Endothelial cell of umbilical vein (primary cell): ENCODE measurements around the gene CERS2. TPM values are rescaled to one million over a fixed set of nuclear protein-coding genes. Genes with fewer than 3 reads are reported as not detected.

Experiments
- BruUV-seq: library from RNA; stranded (reverse); fragments of 400-500 nt; replicated peaks from 2 replicates; lab custom pipeline; 2021; lab: Mats Ljungman, UMichigan
- CTCF ChIA-PET: fragments of 300-600, 350-600 bp; sonication (Branson Sonifier 250); formaldehyde crosslinking; loops from one replicate; lab custom pipeline; 2021; ENCODE audit warnings: antibody characterized with exemption, inconsistent platforms; lab: Charles Lee
- POLR2A ChIA-PET: fragments of 300-600, 350-600 bp; sonication (Branson Sonifier 250); formaldehyde crosslinking; loops from one replicate; lab custom pipeline; 2021; ENCODE audit warnings: antibody characterized with exemption, inconsistent platforms; lab: Charles Lee
- DNase-seq: peaks from one replicate; pipeline ENCODE4 v3.0.0-alpha.2; 2011; ENCODE audit warnings: low read depth, low spot score
- FAIRE-seq: peaks from 2 replicates; lab custom pipeline; 2011; peaks lifted over from hg19 to GRCh38; lab: Jason Lieb, UNC
- H2AFZ ChIP-seq: 2 replicates; pipeline ENCODE4 v1.6.0; 2012; ENCODE audit warnings: low read depth, low read length, control low read depth, inconsistent platforms
- H3K27ac ChIP-seq: 2 replicates; pipeline ENCODE4 v1.5.1; 2011; ENCODE audit warnings: low read depth, mild to moderate bottlenecking, control low read depth, low read length, moderate library complexity; ENCODE audit not compliant: insufficient read depth
- H3K27me3 ChIP-seq, 2 experiments: 2 replicates each; pipeline versions ENCODE4 v1.6.0 to v1.6.1; 2011; ENCODE audit warnings: low read length in 2 of 2, mixed read lengths in 1 of 2; ENCODE audit not compliant: control insufficient read depth in 2 of 2, insufficient read depth in 2 of 2
- H3K36me3 ChIP-seq, 2 experiments: 2 replicates in 1 of 2; 3 replicates in 1 of 2; pipeline ENCODE4 v1.5.1; 2011; ENCODE audit warnings: low read length in 2 of 2, mild to moderate bottlenecking in 1 of 2, moderate library complexity in 1 of 2; ENCODE audit not compliant: control insufficient read depth in 2 of 2, insufficient read depth in 2 of 2; ENCODE audit errors: extremely low read depth in 1 of 2
- H3K4me1 ChIP-seq: 3 replicates; pipeline ENCODE4 v1.5.1; 2011; ENCODE audit warnings: mild to moderate bottlenecking, low read length; ENCODE audit not compliant: control insufficient read depth, insufficient read depth; ENCODE audit errors: extremely low read depth
- H3K4me2 ChIP-seq: 2 replicates; pipeline ENCODE4 v1.6.1; 2011; ENCODE audit warnings: low read length, control low read depth, mixed read lengths; ENCODE audit not compliant: insufficient read depth
- H3K4me3 ChIP-seq, 3 experiments: fragments of 200-600 bp in 1 of 3; sonication (generic), shearing (Covaris generic) in 1 of 3; replicated peaks in 1 of 3; 2 replicates each; pipeline ENCODE4 v1.5.1; 2011 to 2016; ENCODE audit warnings: control low read depth in 3 of 3, low read length in 3 of 3, mild to moderate bottlenecking in 2 of 3, inconsistent platforms in 1 of 3, low read depth in 1 of 3, moderate library complexity in 1 of 3; ENCODE audit not compliant: insufficient read depth in 1 of 3
- H3K79me2 ChIP-seq: 2 replicates; pipeline ENCODE4 v1.6.0; 2012; ENCODE audit warnings: low read length, inconsistent platforms; ENCODE audit not compliant: control insufficient read depth, insufficient read depth
- H3K9ac ChIP-seq: replicated peaks from 2 replicates; pipeline ENCODE3; 2011; ENCODE audit warnings: low read length, control low read depth; ENCODE audit not compliant: insufficient read depth; ENCODE audit errors: extremely low read depth
- H3K9me1 ChIP-seq: replicated peaks from 3 replicates; pipeline ENCODE4 v1.6.0; 2011; ENCODE audit warnings: mild to moderate bottlenecking, low read length; ENCODE audit not compliant: control insufficient read depth, insufficient read depth; ENCODE audit errors: extremely low read depth
- H3K9me3 ChIP-seq: replicated peaks from 2 replicates; pipeline ENCODE4 v1.5.1; 2012; ENCODE audit warnings: low read length, inconsistent platforms; ENCODE audit not compliant: control insufficient read depth, insufficient read depth
- H4K20me1 ChIP-seq: replicated peaks from 2 replicates; pipeline ENCODE3; 2011; ENCODE audit warnings: mild to moderate bottlenecking, low read length; ENCODE audit not compliant: control insufficient read depth, insufficient read depth; ENCODE audit errors: extremely low read depth
- EZH2 ChIP-seq: IDR thresholded peaks from 2 replicates; pipeline ENCODE4 v1.6.1; 2012; ENCODE audit warnings: borderline replicate concordance, low read depth, mild to moderate bottlenecking, moderate library complexity, low read length, inconsistent platforms; ENCODE audit not compliant: severe bottlenecking
- FOS ChIP-seq: IDR thresholded peaks from 2 replicates; pipeline ENCODE4 v1.6.1; 2011; ENCODE audit warnings: mild to moderate bottlenecking, low read length, moderate library complexity, borderline replicate concordance; ENCODE audit not compliant: insufficient read depth
- GATA2 ChIP-seq: IDR thresholded peaks from 2 replicates; pipeline ENCODE4 v1.7.0; 2011; ENCODE audit warnings: low read depth, mild to moderate bottlenecking, moderate library complexity, mixed read lengths, low read length; ENCODE audit not compliant: insufficient read length, insufficient read depth
- JUN ChIP-seq: IDR thresholded peaks from 2 replicates; pipeline ENCODE4 v1.6.1; 2011; ENCODE audit warnings: borderline replicate concordance, low read depth; ENCODE audit not compliant: insufficient read length, insufficient read depth
- MYC ChIP-seq: IDR thresholded peaks from one replicate; pipeline ENCODE4 v1.6.1; 2011; ENCODE audit warnings: mild to moderate bottlenecking, low read depth, low read length
- POLR2A ChIP-seq: IDR thresholded peaks from 2 replicates; pipeline ENCODE4 v1.6.1; 2012; ENCODE audit warnings: low read depth, mild to moderate bottlenecking, control low read depth, low read length
- POLR2AphosphoS5 ChIP-seq: IDR thresholded peaks from 2 replicates; pipeline ENCODE4 v1.6.1; 2012; ENCODE audit warnings: low read depth, mild to moderate bottlenecking, control low read depth, low read length, moderate library complexity; ENCODE audit not compliant: insufficient read depth
- dilution Hi-C: fragments of 300-500 bp; cut with MboI; formaldehyde crosslinking; loops from one replicate; pipeline ENCODE4 v1.15.0; 2019; ENCODE audit warnings: low sequenced_read_pairs; ENCODE audit not compliant: extremely low pct_ligation_motif_present
- intact Hi-C: fragments of 100-400 bp; cut with micrococcal nuclease; formaldehyde crosslinking; loops from one replicate; pipeline ENCODE4 v1.10.0; 2022
- polyA plus RNA-seq, 4 experiments: library from polyadenylated mRNA; depleted of rRNA in 3 of 4; stranded (reverse) in 3 of 4; unstranded in 1 of 4; fragments of >200 nt; gene quantifications; 2 replicates each; pipeline versions ENCODE4 v1.2.1 to v1.2.3, GENCODE V29; 2011 to 2012; ENCODE audit warnings: missing spikeins in 1 of 4
- total RNA-seq: library from RNA; stranded (reverse); gene quantifications from 2 replicates; pipeline ENCODE4 v1.2.3, GENCODE V29; 2021
- TF ChIP-seq, protein P1 (sequence below), 2 donors: IDR thresholded peaks; 1 replicate in 1 of 2; 2 replicates in 1 of 2; pipeline ENCODE4 v1.5.1; 2011; ENCODE audit warnings: low read length in 2 of 2, mild to moderate bottlenecking in 2 of 2, moderate library complexity in 2 of 2, control low read depth in 1 of 2, inconsistent platforms in 1 of 2, low read depth in 1 of 2; ENCODE audit not compliant: insufficient read depth in 1 of 2; ENCODE audit errors: extremely low read depth in 1 of 2
- TF ChIP-seq, protein P2 (sequence below): IDR thresholded peaks from 2 replicates; pipeline ENCODE4 v1.6.1; 2011; ENCODE audit not compliant: insufficient read depth, insufficient read length

The CERS2 gene
- total and polyA plus RNA-seq, 2 donors (not counting 3 experiments of a cell fraction or from before 2014, with no cell fraction given), result 143 to 155 TPM

DNA sequence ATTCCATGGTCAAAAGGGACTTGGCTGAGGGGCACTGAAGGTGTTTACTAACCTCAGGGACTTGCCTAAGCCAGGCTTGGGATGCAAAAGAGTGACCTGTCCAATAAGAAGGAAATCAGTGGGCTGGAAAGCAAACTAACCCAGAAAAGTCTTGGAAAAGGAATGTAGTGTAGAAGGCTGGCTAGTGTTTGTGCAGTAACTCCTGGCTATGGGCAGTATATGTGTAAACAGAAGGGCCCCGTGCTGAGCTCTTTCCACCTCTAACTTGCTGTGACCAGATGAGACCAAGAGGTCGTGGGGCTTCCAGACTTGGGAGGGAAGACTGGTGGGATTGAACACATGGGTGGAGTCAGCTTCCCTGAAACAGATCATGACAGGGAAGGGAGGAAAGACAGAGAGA lies 28.0 kb upstream of the CERS2 start:
- CTCF ChIA-PET, result interaction anchor here (0.8 to 12.3 kb wide), 2 partner anchors 21 to 97 kb away, joined by 3 to 278 read pairs; partner anchors contain the start of genes ANXA9 and CERS2
- H3K4me1 ChIP-seq, result peaks cover 28% of the 10 kb centered on the region
- FAIRE-seq, result no peak
- H3K9ac ChIP-seq, result no peak overlapping the region
- no peaks in the 10 kb centered on the region for H3K9me1 ChIP-seq
- POLR2A ChIA-PET, result no interaction called here
- dilution Hi-C loops (no loop called here), intact Hi-C loops (no loop called here)
- H3K27ac ChIP-seq, result no peak overlapping the region
- no peak overlapping the region for H3K4me3 ChIP-seq
- no peaks in the 10 kb centered on the region for H3K79me2 ChIP-seq
- no peaks in the 10 kb centered on the region for H3K9me3 ChIP-seq
- H4K20me1 ChIP-seq, result no peaks in the 10 kb centered on the region
- H3K27me3 ChIP-seq, result no peaks in the 10 kb centered on the region
- no peak overlapping the region for H3K4me2 ChIP-seq
- BruUV-seq, result no TSS peak
- DNase-seq, result no peak
- TF ChIP-seq GATA2 (no peak), JUN (no peak), EZH2 (no peak), POLR2AphosphoS5 (no peak), POLR2A (no peak), FOS (no peak), MYC (no peak)
- TF ChIP-seq, protein P1, sequence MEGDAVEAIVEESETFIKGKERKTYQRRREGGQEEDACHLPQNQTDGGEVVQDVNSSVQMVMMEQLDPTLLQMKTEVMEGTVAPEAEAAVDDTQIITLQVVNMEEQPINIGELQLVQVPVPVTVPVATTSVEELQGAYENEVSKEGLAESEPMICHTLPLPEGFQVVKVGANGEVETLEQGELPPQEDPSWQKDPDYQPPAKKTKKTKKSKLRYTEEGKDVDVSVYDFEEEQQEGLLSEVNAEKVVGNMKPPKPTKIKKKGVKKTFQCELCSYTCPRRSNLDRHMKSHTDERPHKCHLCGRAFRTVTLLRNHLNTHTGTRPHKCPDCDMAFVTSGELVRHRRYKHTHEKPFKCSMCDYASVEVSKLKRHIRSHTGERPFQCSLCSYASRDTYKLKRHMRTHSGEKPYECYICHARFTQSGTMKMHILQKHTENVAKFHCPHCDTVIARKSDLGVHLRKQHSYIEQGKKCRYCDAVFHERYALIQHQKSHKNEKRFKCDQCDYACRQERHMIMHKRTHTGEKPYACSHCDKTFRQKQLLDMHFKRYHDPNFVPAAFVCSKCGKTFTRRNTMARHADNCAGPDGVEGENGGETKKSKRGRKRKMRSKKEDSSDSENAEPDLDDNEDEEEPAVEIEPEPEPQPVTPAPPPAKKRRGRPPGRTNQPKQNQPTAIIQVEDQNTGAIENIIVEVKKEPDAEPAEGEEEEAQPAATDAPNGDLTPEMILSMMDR (IDR thresholded peaks at IDR 0.05; ENCODE audit: extremely low read depth in 1 of 2, insufficient read depth in 1 of 2, low read depth in 1 of 2, low read length in 2 of 2), result no peak
- TF ChIP-seq, protein P2, sequence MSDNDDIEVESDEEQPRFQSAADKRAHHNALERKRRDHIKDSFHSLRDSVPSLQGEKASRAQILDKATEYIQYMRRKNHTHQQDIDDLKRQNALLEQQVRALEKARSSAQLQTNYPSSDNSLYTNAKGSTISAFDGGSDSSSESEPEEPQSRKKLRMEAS, result no peak
- peaks cover 0 to 3% of the 10 kb centered on the region in 2 experiments for H3K36me3 ChIP-seq
- no peak overlapping the region for H2AFZ ChIP-seq
